Stomach smooth muscle (tissue), 2 donors: Measurements from ENCODE around the gene DOCK10.

Experiments used
- H3K27ac ChIP-seq: one replicate; pipeline ENCODE4 v1.7.0; 2013; ENCODE audit warnings: mild to moderate bottlenecking, low read length, inconsistent platforms
- H3K27me3 ChIP-seq, 2 donors: one replicate each; pipeline ENCODE4 v1.7.0; 2013; ENCODE audit warnings: low read length in 2 of 2; ENCODE audit not compliant: insufficient read depth in 2 of 2, control insufficient read depth in 1 of 2
- H3K36me3 ChIP-seq, 2 donors: one replicate each; pipeline ENCODE4 v1.7.0; 2013; ENCODE audit warnings: low read length in 2 of 2; ENCODE audit not compliant: control insufficient read depth in 2 of 2, insufficient read depth in 2 of 2
- H3K4me1 ChIP-seq: one replicate; pipeline ENCODE4 v1.7.0; 2013; ENCODE audit warnings: low read length; ENCODE audit not compliant: control insufficient read depth, insufficient read depth
- H3K4me3 ChIP-seq, 2 donors: one replicate each; pipeline ENCODE4 v1.7.0; 2013; ENCODE audit warnings: low read length in 2 of 2
- H3K9ac ChIP-seq, 2 donors: one replicate each; pipeline ENCODE4 v1.7.0; 2013; ENCODE audit warnings: low read length in 2 of 2, mild to moderate bottlenecking in 1 of 2
- H3K9me3 ChIP-seq, 2 donors: one replicate each; pipeline ENCODE4 v1.7.0; 2013; ENCODE audit warnings: low read length in 2 of 2; ENCODE audit not compliant: control insufficient read depth in 2 of 2
- donor health status: healthy.
- donor health status: Pancreatic carcinoma.

DOCK10 gene

GRCh38 chr2:224999754-225000153, 42.5 kb downstream of the DOCK10 start:
- Histone ChIP-seq H3K4me3 (no peak overlapping the region), H3K27me3 (no peaks in the 10 kb centered on the region), H3K9ac (no peak overlapping the region), H3K27ac (no peak overlapping the region), H3K36me3 (no peaks in the 10 kb centered on the region), H3K4me1 (no peaks in the 10 kb centered on the region), H3K9me3 (no peaks in the 10 kb centered on the region)

- H3K36me3 ChIP-seq: no peaks in the 10 kb centered on the region
- no peaks in the 10 kb centered on the region for H3K4me1 ChIP-seq
- H3K27ac ChIP-seq: no peak overlapping the region
- H3K9me3 ChIP-seq: no peaks in the 10 kb centered on the region
- H3K27me3 ChIP-seq: no peaks in the 10 kb centered on the region
- no peak overlapping the region for H3K9ac ChIP-seq
- no peak overlapping the region for H3K4me3 ChIP-seq
Measured at GRCh38 chr2:224999321-224999720, 42.9 kb downstream of the DOCK10 start.

GRCh38 chr2:224997802-224998201, 44.5 kb downstream of the DOCK10 start:
- no peak overlapping the region for H3K4me3 ChIP-seq
- H3K4me1 ChIP-seq: no peaks in the 10 kb centered on the region
- H3K27ac ChIP-seq: no peak overlapping the region
- H3K27me3 ChIP-seq: no peaks in the 10 kb centered on the region
- no peaks in the 10 kb centered on the region for H3K9me3 ChIP-seq
- H3K9ac ChIP-seq: no peak overlapping the region
- no peaks in the 10 kb centered on the region for H3K36me3 ChIP-seq

GRCh38 chr2:224995419-224995818, 46.8 kb downstream of the DOCK10 start:
- no peaks in the 10 kb centered on the region for H3K4me1 ChIP-seq
- H3K4me3 ChIP-seq: no peak overlapping the region
- H3K36me3 ChIP-seq: no peaks in the 10 kb centered on the region
- H3K27ac ChIP-seq: no peak overlapping the region
- H3K9me3 ChIP-seq: no peaks in the 10 kb centered on the region
- no peak overlapping the region for H3K9ac ChIP-seq
- H3K27me3 ChIP-seq: no peaks in the 10 kb centered on the region

- Histone ChIP-seq H3K27ac (no peak overlapping the region), H3K36me3 (no peaks in the 10 kb centered on the region), H3K9ac (no peak overlapping the region), H3K4me3 (no peak overlapping the region), H3K4me1 (no peaks in the 10 kb centered on the region), H3K9me3 (no peaks in the 10 kb centered on the region), H3K27me3 (no peaks in the 10 kb centered on the region)
Measured at GRCh38 chr2:224994242-224994823, 47.9 kb downstream of the DOCK10 start.

- Histone ChIP-seq H3K4me1 (no peaks in the 10 kb centered on the region), H3K27ac (no peak overlapping the region), H3K4me3 (no peak overlapping the region), H3K9ac (no peak overlapping the region), H3K36me3 (no peaks in the 10 kb centered on the region), H3K9me3 (no peaks in the 10 kb centered on the region), H3K27me3 (no peaks in the 10 kb centered on the region)
Measured at GRCh38 chr2:224990710-224991109, 51.6 kb downstream of the DOCK10 start.

- Histone ChIP-seq H3K27me3 (no peaks in the 10 kb centered on the region), H3K4me3 (no peak overlapping the region), H3K9me3 (no peaks in the 10 kb centered on the region), H3K4me1 (no peaks in the 10 kb centered on the region), H3K36me3 (no peaks in the 10 kb centered on the region), H3K27ac (no peak overlapping the region), H3K9ac (no peak overlapping the region)
Measured at GRCh38 chr2:224987733-224988132, 54.5 kb downstream of the DOCK10 start.

- Histone ChIP-seq H3K9ac (no peak overlapping the region), H3K4me3 (no peak overlapping the region), H3K36me3 (no peaks in the 10 kb centered on the region), H3K9me3 (no peaks in the 10 kb centered on the region), H3K27ac (no peak overlapping the region), H3K4me1 (no peaks in the 10 kb centered on the region), H3K27me3 (no peaks in the 10 kb centered on the region)
Measured at GRCh38 chr2:224986477-224986876, 55.8 kb downstream of the DOCK10 start.

GRCh38 chr2:224984637-224985036, 57.6 kb downstream of the DOCK10 start:
- Histone ChIP-seq H3K9me3 (no peaks in the 10 kb centered on the region), H3K27me3 (no peaks in the 10 kb centered on the region), H3K4me1 (no peaks in the 10 kb centered on the region), H3K36me3 (no peaks in the 10 kb centered on the region), H3K9ac (no peak overlapping the region), H3K4me3 (no peak overlapping the region), H3K27ac (no peak overlapping the region)

- H3K27me3 ChIP-seq: no peaks in the 10 kb centered on the region
- no peak overlapping the region for H3K27ac ChIP-seq
- no peaks in the 10 kb centered on the region for H3K4me1 ChIP-seq
- H3K36me3 ChIP-seq: no peaks in the 10 kb centered on the region
- peak overlapping the region; percentile 25 to 52 for H3K9ac ChIP-seq
- peak overlapping the region; percentile 59 to 66 for H3K4me3 ChIP-seq
- H3K9me3 ChIP-seq: no peaks in the 10 kb centered on the region
Measured at GRCh38 chr2:224983712-224984554, 58.3 kb downstream of the DOCK10 start.
